Endothelial cell of umbilical vein (primary cell): Measurements from ENCODE around the gene RASA1. TPM values are rescaled to one million over a fixed set of nuclear protein-coding genes. Genes with fewer than 3 reads are reported as not detected.
A peak's percentile ranks its signal among the peaks of the same experiment; 100 is the strongest.

ENCODE experiments used
- BruUV-seq: library from RNA; stranded (reverse); fragments of 400-500 nt; replicated peaks from 2 replicates; lab custom pipeline; 2021; lab: Mats Ljungman, UMichigan
- CTCF ChIA-PET: fragments of 300-600, 350-600 bp; sonication (Branson Sonifier 250); formaldehyde crosslinking; loops from one replicate; lab custom pipeline; 2021; ENCODE audit warnings: antibody characterized with exemption, inconsistent platforms; lab: Charles Lee
- POLR2A ChIA-PET: fragments of 300-600, 350-600 bp; sonication (Branson Sonifier 250); formaldehyde crosslinking; loops from one replicate; lab custom pipeline; 2021; ENCODE audit warnings: antibody characterized with exemption, inconsistent platforms; lab: Charles Lee
- DNase-seq: peaks from one replicate; pipeline ENCODE4 v3.0.0-alpha.2; 2011; ENCODE audit warnings: low read depth, low spot score
- FAIRE-seq: peaks from 2 replicates; lab custom pipeline; 2011; peaks lifted over from hg19 to GRCh38; lab: Jason Lieb, UNC
- H2AFZ ChIP-seq: 2 replicates; pipeline ENCODE4 v1.6.0; 2012; ENCODE audit warnings: low read depth, low read length, control low read depth, inconsistent platforms
- H3K27ac ChIP-seq: 2 replicates; pipeline ENCODE4 v1.5.1; 2011; ENCODE audit warnings: low read depth, mild to moderate bottlenecking, control low read depth, low read length, moderate library complexity; ENCODE audit not compliant: insufficient read depth
- H3K27me3 ChIP-seq, 2 experiments: 2 replicates each; pipeline versions ENCODE4 v1.6.0 to v1.6.1; 2011; ENCODE audit warnings: low read length in 2 of 2, mixed read lengths in 1 of 2; ENCODE audit not compliant: control insufficient read depth in 2 of 2, insufficient read depth in 2 of 2
- H3K36me3 ChIP-seq, 2 experiments: 2 replicates in 1 of 2; 3 replicates in 1 of 2; pipeline ENCODE4 v1.5.1; 2011; ENCODE audit warnings: low read length in 2 of 2, mild to moderate bottlenecking in 1 of 2, moderate library complexity in 1 of 2; ENCODE audit not compliant: control insufficient read depth in 2 of 2, insufficient read depth in 2 of 2; ENCODE audit errors: extremely low read depth in 1 of 2
- H3K4me1 ChIP-seq: 3 replicates; pipeline ENCODE4 v1.5.1; 2011; ENCODE audit warnings: mild to moderate bottlenecking, low read length; ENCODE audit not compliant: control insufficient read depth, insufficient read depth; ENCODE audit errors: extremely low read depth
- H3K4me2 ChIP-seq: 2 replicates; pipeline ENCODE4 v1.6.1; 2011; ENCODE audit warnings: low read length, control low read depth, mixed read lengths; ENCODE audit not compliant: insufficient read depth
- H3K4me3 ChIP-seq, 3 experiments: fragments of 200-600 bp in 1 of 3; sonication (generic), shearing (Covaris generic) in 1 of 3; replicated peaks in 1 of 3; 2 replicates each; pipeline ENCODE4 v1.5.1; 2011 to 2016; ENCODE audit warnings: control low read depth in 3 of 3, low read length in 3 of 3, mild to moderate bottlenecking in 2 of 3, inconsistent platforms in 1 of 3, low read depth in 1 of 3, moderate library complexity in 1 of 3; ENCODE audit not compliant: insufficient read depth in 1 of 3
- H3K79me2 ChIP-seq: 2 replicates; pipeline ENCODE4 v1.6.0; 2012; ENCODE audit warnings: low read length, inconsistent platforms; ENCODE audit not compliant: control insufficient read depth, insufficient read depth
- H3K9ac ChIP-seq: replicated peaks from 2 replicates; pipeline ENCODE3; 2011; ENCODE audit warnings: low read length, control low read depth; ENCODE audit not compliant: insufficient read depth; ENCODE audit errors: extremely low read depth
- H3K9me1 ChIP-seq: replicated peaks from 3 replicates; pipeline ENCODE4 v1.6.0; 2011; ENCODE audit warnings: mild to moderate bottlenecking, low read length; ENCODE audit not compliant: control insufficient read depth, insufficient read depth; ENCODE audit errors: extremely low read depth
- H3K9me3 ChIP-seq: replicated peaks from 2 replicates; pipeline ENCODE4 v1.5.1; 2012; ENCODE audit warnings: low read length, inconsistent platforms; ENCODE audit not compliant: control insufficient read depth, insufficient read depth
- H4K20me1 ChIP-seq: replicated peaks from 2 replicates; pipeline ENCODE3; 2011; ENCODE audit warnings: mild to moderate bottlenecking, low read length; ENCODE audit not compliant: control insufficient read depth, insufficient read depth; ENCODE audit errors: extremely low read depth
- EZH2 ChIP-seq: IDR thresholded peaks from 2 replicates; pipeline ENCODE4 v1.6.1; 2012; ENCODE audit warnings: borderline replicate concordance, low read depth, mild to moderate bottlenecking, moderate library complexity, low read length, inconsistent platforms; ENCODE audit not compliant: severe bottlenecking
- FOS ChIP-seq: IDR thresholded peaks from 2 replicates; pipeline ENCODE4 v1.6.1; 2011; ENCODE audit warnings: mild to moderate bottlenecking, low read length, moderate library complexity, borderline replicate concordance; ENCODE audit not compliant: insufficient read depth
- GATA2 ChIP-seq: IDR thresholded peaks from 2 replicates; pipeline ENCODE4 v1.7.0; 2011; ENCODE audit warnings: low read depth, mild to moderate bottlenecking, moderate library complexity, mixed read lengths, low read length; ENCODE audit not compliant: insufficient read length, insufficient read depth
- JUN ChIP-seq: IDR thresholded peaks from 2 replicates; pipeline ENCODE4 v1.6.1; 2011; ENCODE audit warnings: borderline replicate concordance, low read depth; ENCODE audit not compliant: insufficient read length, insufficient read depth
- MAX ChIP-seq: IDR thresholded peaks from 2 replicates; pipeline ENCODE4 v1.6.1; 2011; ENCODE audit not compliant: insufficient read depth, insufficient read length
- MYC ChIP-seq: IDR thresholded peaks from one replicate; pipeline ENCODE4 v1.6.1; 2011; ENCODE audit warnings: mild to moderate bottlenecking, low read depth, low read length
- POLR2A ChIP-seq: IDR thresholded peaks from 2 replicates; pipeline ENCODE4 v1.6.1; 2012; ENCODE audit warnings: low read depth, mild to moderate bottlenecking, control low read depth, low read length
- POLR2AphosphoS5 ChIP-seq: IDR thresholded peaks from 2 replicates; pipeline ENCODE4 v1.6.1; 2012; ENCODE audit warnings: low read depth, mild to moderate bottlenecking, control low read depth, low read length, moderate library complexity; ENCODE audit not compliant: insufficient read depth
- dilution Hi-C: fragments of 300-500 bp; cut with MboI; formaldehyde crosslinking; loops from one replicate; pipeline ENCODE4 v1.15.0; 2019; ENCODE audit warnings: low sequenced_read_pairs; ENCODE audit not compliant: extremely low pct_ligation_motif_present
- intact Hi-C: fragments of 100-400 bp; cut with micrococcal nuclease; formaldehyde crosslinking; loops from one replicate; pipeline ENCODE4 v1.10.0; 2022
- polyA plus RNA-seq, 4 experiments: library from polyadenylated mRNA; depleted of rRNA in 3 of 4; stranded (reverse) in 3 of 4; unstranded in 1 of 4; fragments of >200 nt; gene quantifications; 2 replicates each; pipeline versions ENCODE4 v1.2.1 to v1.2.3, GENCODE V29; 2011 to 2012; ENCODE audit warnings: missing spikeins in 1 of 4
- total RNA-seq: library from RNA; stranded (reverse); gene quantifications from 2 replicates; pipeline ENCODE4 v1.2.3, GENCODE V29; 2021
- TF ChIP-seq, protein P1 (sequence below), 2 donors: IDR thresholded peaks; 1 replicate in 1 of 2; 2 replicates in 1 of 2; pipeline ENCODE4 v1.5.1; 2011; ENCODE audit warnings: low read length in 2 of 2, mild to moderate bottlenecking in 2 of 2, moderate library complexity in 2 of 2, control low read depth in 1 of 2, inconsistent platforms in 1 of 2, low read depth in 1 of 2; ENCODE audit not compliant: insufficient read depth in 1 of 2; ENCODE audit errors: extremely low read depth in 1 of 2

RASA1 gene
- total and polyA plus RNA-seq, 2 donors (not counting 3 experiments of a cell fraction or from before 2014, with no cell fraction given), result 23.1 to 42.0 TPM

DNA sequence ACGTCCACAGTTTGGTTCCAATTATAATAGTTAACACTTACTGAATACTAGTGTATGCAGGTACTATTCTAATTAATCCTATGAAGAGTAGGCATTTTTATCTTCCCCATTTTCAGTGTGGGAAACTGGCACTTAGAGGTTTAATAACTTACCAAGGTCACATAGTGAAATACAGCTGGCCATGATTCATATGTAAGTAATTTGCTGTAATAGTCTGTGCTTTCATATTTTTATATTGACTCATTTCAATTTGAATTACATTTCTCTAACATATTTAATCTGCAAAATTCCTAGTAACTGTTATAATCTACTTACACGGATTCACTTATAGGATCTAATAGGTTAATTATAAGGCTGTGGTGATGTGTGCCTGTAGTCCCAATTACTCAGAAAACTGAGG is 125.6 kb downstream of the RASA1 start:
- Histone ChIP-seq H3K9me3 (no peaks in the 10 kb centered on the region), H2AFZ (no peak overlapping the region), H3K27ac (peak overlapping the region; percentile 91), H3K4me2 (peak overlapping the region; percentile 44), H4K20me1 (no peaks in the 10 kb centered on the region), H3K4me1 (peaks cover 25% of the 10 kb centered on the region), H3K27me3 (no peaks in the 10 kb centered on the region), H3K36me3 (peaks cover 13 to 43% of the 10 kb centered on the region in 2 experiments), H3K9me1 (no peaks in the 10 kb centered on the region), H3K4me3 (no peak overlapping the region), H3K79me2 (peaks cover 20% of the 10 kb centered on the region), H3K9ac (peak overlapping the region; percentile 53)
- ChIA-PET CTCF (interaction anchor here (1.1 to 1.8 kb wide), 2 partner anchors 9 to 323 kb away, joined by 4 to 7 read pairs; no protein-coding TSS in a partner anchor), POLR2A (no interaction called here)
- dilution Hi-C loops (no loop called here), intact Hi-C loops (loop anchor here (1.0 to 5.0 kb wide), 3 partner anchors 125 to 273 kb away; no protein-coding TSS in a partner anchor)
- FAIRE-seq (peak; percentile 63), DNase-seq (peak; percentile 79)
- no TSS peak for BruUV-seq
- TF ChIP-seq FOS (peak; percentile 79), JUN (peak; percentile 84), POLR2AphosphoS5 (no peak)

DNA sequence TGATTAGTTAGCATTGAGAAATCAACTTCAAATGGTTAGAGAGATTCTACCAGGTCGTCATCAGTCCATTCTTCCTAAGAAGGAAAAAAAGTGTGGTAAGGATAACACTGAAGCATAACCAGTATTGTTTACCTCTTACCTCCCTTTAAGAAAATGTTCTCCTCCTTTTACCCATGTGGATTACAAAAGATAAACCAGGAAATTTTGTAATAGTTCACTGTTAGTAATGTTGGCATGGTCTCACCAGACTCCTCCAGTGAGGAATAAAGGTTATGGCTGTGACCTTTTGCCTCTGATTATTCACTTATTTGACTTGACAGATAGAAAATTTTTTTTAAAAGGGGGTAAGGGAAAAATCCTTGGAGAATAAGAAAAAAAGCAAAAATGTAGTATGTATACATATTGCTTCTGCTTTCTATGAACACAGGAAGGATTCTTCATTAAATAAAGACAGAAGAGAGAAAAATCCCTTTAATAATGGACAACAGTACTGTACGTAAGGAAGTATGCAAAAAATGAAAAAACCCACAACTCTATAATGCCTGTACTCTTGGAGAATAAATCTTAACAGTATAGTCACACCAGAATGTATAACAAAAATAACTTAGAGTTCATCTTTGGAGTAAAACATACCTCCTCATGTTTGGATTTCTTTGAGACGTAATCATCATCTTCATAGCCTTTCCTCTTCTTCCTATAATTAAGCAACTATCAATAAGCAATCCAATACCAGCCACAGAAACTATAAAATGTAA is 126.9 kb downstream of the RASA1 start:
- H3K27me3 ChIP-seq, result no peaks in the 10 kb centered on the region
- TF ChIP-seq POLR2A, result no peak
- TF ChIP-seq JUN, result no peak
- TF ChIP-seq, protein P1, sequence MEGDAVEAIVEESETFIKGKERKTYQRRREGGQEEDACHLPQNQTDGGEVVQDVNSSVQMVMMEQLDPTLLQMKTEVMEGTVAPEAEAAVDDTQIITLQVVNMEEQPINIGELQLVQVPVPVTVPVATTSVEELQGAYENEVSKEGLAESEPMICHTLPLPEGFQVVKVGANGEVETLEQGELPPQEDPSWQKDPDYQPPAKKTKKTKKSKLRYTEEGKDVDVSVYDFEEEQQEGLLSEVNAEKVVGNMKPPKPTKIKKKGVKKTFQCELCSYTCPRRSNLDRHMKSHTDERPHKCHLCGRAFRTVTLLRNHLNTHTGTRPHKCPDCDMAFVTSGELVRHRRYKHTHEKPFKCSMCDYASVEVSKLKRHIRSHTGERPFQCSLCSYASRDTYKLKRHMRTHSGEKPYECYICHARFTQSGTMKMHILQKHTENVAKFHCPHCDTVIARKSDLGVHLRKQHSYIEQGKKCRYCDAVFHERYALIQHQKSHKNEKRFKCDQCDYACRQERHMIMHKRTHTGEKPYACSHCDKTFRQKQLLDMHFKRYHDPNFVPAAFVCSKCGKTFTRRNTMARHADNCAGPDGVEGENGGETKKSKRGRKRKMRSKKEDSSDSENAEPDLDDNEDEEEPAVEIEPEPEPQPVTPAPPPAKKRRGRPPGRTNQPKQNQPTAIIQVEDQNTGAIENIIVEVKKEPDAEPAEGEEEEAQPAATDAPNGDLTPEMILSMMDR (IDR thresholded peaks at IDR 0.05; ENCODE audit: extremely low read depth in 1 of 2, insufficient read depth in 1 of 2, low read depth in 1 of 2, low read length in 2 of 2), result no peak
- TF ChIP-seq GATA2, result no peak
- no peak for TF ChIP-seq FOS
- TF ChIP-seq EZH2, result no peak
- TF ChIP-seq MYC, result no peak
- no peak for TF ChIP-seq MAX
- no peak for TF ChIP-seq POLR2AphosphoS5
- peaks cover 26% of the 10 kb centered on the region for H3K4me1 ChIP-seq
- no peak overlapping the region for H2AFZ ChIP-seq
- H3K9me3 ChIP-seq, result no peaks in the 10 kb centered on the region
- FAIRE-seq, result no peak
- intact Hi-C loops, result loop anchor here (5.0 kb wide), 1 partner anchor 242 kb away; no protein-coding TSS in a partner anchor
- no TSS peak for BruUV-seq
- peaks cover 23% of the 10 kb centered on the region for H3K79me2 ChIP-seq
- peaks cover 14 to 49% of the 10 kb centered on the region in 2 experiments for H3K36me3 ChIP-seq
- POLR2A ChIA-PET, result no interaction called here
- H3K4me3 ChIP-seq, result no peak overlapping the region
- DNase-seq, result peak; percentile 38
- H3K9me1 ChIP-seq, result no peaks in the 10 kb centered on the region
- H4K20me1 ChIP-seq, result no peaks in the 10 kb centered on the region
- no peak overlapping the region for H3K4me2 ChIP-seq
- CTCF ChIA-PET, result interaction anchor here (0.6 to 1.8 kb wide), 3 partner anchors 10 to 324 kb away, joined by 3 to 7 read pairs (median 4); no protein-coding TSS in a partner anchor
- peak overlapping the region; percentile 91 for H3K27ac ChIP-seq
- no peak overlapping the region for H3K9ac ChIP-seq
- dilution Hi-C loops, result no loop called here
